B cell (primary cell): Measurements from ENCODE around the gene UCP2. TPM values are rescaled to one million over a fixed set of nuclear protein-coding genes. Genes with fewer than 3 reads are reported as not detected.
A peak's percentile ranks its signal among the peaks of the same experiment; 100 is the strongest.

Experiments used
- ATAC-seq: fragments of 200-7000 bp; cut with Tn5 transposase; one replicate; pipeline ENCODE4 v1.10.0; 2021; ENCODE audit warnings: low read depth, mild to moderate bottlenecking, moderate number of reproducible peaks, moderate library complexity
- CTCF ChIA-PET: fragments of 350-600 bp; sonication (Branson Sonifier 250); formaldehyde crosslinking; loops from one replicate; lab custom pipeline; 2021; ENCODE audit warnings: antibody characterized with exemption, inconsistent platforms; lab: Charles Lee
- POLR2A ChIA-PET: fragments of 350-600 bp; sonication (Branson Sonifier 250); formaldehyde crosslinking; loops from one replicate; lab custom pipeline; 2021; ENCODE audit warnings: antibody characterized with exemption; lab: Charles Lee
- DNase-seq: peaks from one replicate; pipeline ENCODE4 v3.0.0; 2013
- H2AFZ ChIP-seq: 2 replicates; pipeline ENCODE4 v1.6.1; 2012; ENCODE audit warnings: mild to moderate bottlenecking, low read depth, low read length; ENCODE audit not compliant: insufficient read depth, poor library complexity, severe bottlenecking
- H3K27ac ChIP-seq, 2 donors: 1 replicate in 1 of 2; 2 replicates in 1 of 2; pipeline ENCODE4 v1.5.1; 2012 to 2013; ENCODE audit warnings: low read length in 2 of 2, mild to moderate bottlenecking in 2 of 2, moderate library complexity in 1 of 2
- H3K27me3 ChIP-seq, 4 experiments: fragments of 200-600 bp in 1 of 4; sonication (generic) in 1 of 4; replicated peaks in 1 of 4; 1 replicate in 2 of 4; 2 replicates in 2 of 4; pipeline versions ENCODE4 v1.6.1 to v1.7.0; 2013 to 2016; ENCODE audit warnings: low read length in 3 of 4, mild to moderate bottlenecking in 2 of 4, mixed read lengths in 1 of 4, moderate library complexity in 1 of 4; ENCODE audit not compliant: insufficient read depth in 4 of 4, control insufficient read depth in 3 of 4; ENCODE audit errors: control extremely low read depth in 1 of 4
- H3K36me3 ChIP-seq, 2 experiments: replicated peaks in 1 of 2; 1 replicate in 1 of 2; 2 replicates in 1 of 2; pipeline versions ENCODE4 v1.6.1 to v1.7.1; 2013; ENCODE audit warnings: low read length in 1 of 2; ENCODE audit not compliant: insufficient read depth in 2 of 2, control insufficient read depth in 1 of 2; ENCODE audit errors: control extremely low read depth in 1 of 2, extremely low read depth in 1 of 2
- H3K4me1 ChIP-seq, 2 donors: fragments of 200-600 bp in 1 of 2; sonication (generic) in 1 of 2; 1 replicate in 1 of 2; 2 replicates in 1 of 2; pipeline versions ENCODE4 v1.5.1 to v1.6.1; 2013 to 2017; ENCODE audit warnings: low read length in 2 of 2; ENCODE audit not compliant: control insufficient read depth in 2 of 2, insufficient read depth in 2 of 2
- H3K4me2 ChIP-seq: replicated peaks from 2 replicates; pipeline ENCODE3; 2012; ENCODE audit warnings: mild to moderate bottlenecking, low read depth, low read length; ENCODE audit not compliant: poor library complexity, severe bottlenecking
- H3K4me3 ChIP-seq, 5 experiments: fragments of 200-600 bp in 1 of 5; sonication (generic) in 1 of 5; 1 replicate in 3 of 5; 2 replicates in 2 of 5; pipeline versions ENCODE4 v1.5.1 to v1.7.0; 2011 to 2016; ENCODE audit warnings: low read length in 4 of 5, mild to moderate bottlenecking in 4 of 5, low read depth in 2 of 5, control low read depth in 1 of 5, moderate library complexity in 1 of 5; ENCODE audit not compliant: insufficient read depth in 1 of 5; ENCODE audit errors: control extremely low read depth in 1 of 5, extremely low read depth in 1 of 5
- H3K79me2 ChIP-seq: fragments of 200-600 bp; sonication (generic); one replicate; pipeline ENCODE4 v1.6.0; 2016; ENCODE audit warnings: low read length; ENCODE audit not compliant: control insufficient read depth, insufficient read depth
- H3K9ac ChIP-seq: fragments of 200-600 bp; sonication (generic); 2 replicates; pipeline ENCODE4 v1.6.1; 2017; ENCODE audit warnings: mild to moderate bottlenecking, low read length, moderate library complexity
- H3K9me3 ChIP-seq, 3 donors: one replicate each; pipeline versions ENCODE4 v1.6.1 to v1.7.1; 2013; ENCODE audit warnings: low read length in 2 of 3; ENCODE audit not compliant: control insufficient read depth in 2 of 3, insufficient read depth in 1 of 3; ENCODE audit errors: control extremely low read depth in 1 of 3
- H4K20me1 ChIP-seq: 2 replicates; pipeline ENCODE4 v1.6.0; 2012; ENCODE audit warnings: mild to moderate bottlenecking, low read length; ENCODE audit not compliant: insufficient read depth, control insufficient read depth, poor library complexity, severe bottlenecking
- H3K27ac Mint-ChIP-seq: one replicate; pipeline ENCODE4 v1.8.0; 2021; ENCODE audit warnings: mixed read lengths
- H3K27me3 Mint-ChIP-seq: one replicate; pipeline ENCODE4 v1.8.0; 2021; ENCODE audit warnings: mixed read lengths
- H3K4me1 Mint-ChIP-seq: one replicate; pipeline ENCODE4 v1.8.0; 2021; ENCODE audit warnings: mixed read lengths
- H3K4me3 Mint-ChIP-seq: one replicate; pipeline ENCODE4 v1.8.0; 2021; ENCODE audit warnings: mixed read lengths
- H3K9me3 Mint-ChIP-seq: one replicate; pipeline ENCODE4 v1.8.0; 2022; ENCODE audit warnings: mixed read lengths; ENCODE audit not compliant: insufficient read depth
- CTCF ChIP-seq: fragments of 200-600 bp; IDR thresholded peaks from one replicate; pipeline ENCODE4 v1.8.0; 2022; ENCODE audit warnings: antibody characterized with exemption, mild to moderate bottlenecking
- EZH2 ChIP-seq: IDR thresholded peaks from 2 replicates; pipeline ENCODE4 v1.6.1; 2012; ENCODE audit warnings: borderline replicate concordance, low read depth, mild to moderate bottlenecking, moderate library complexity, low read length; ENCODE audit not compliant: insufficient read depth, poor library complexity, severe bottlenecking
- WGBS: methylation state at CpG from one replicate; pipeline ENCODE4 v1.1.5; 2013; ENCODE audit warnings: missing lambda C conversion rate; ENCODE audit not compliant: insufficient coverage; 5-methylcytosine and 5-hydroxymethylcytosine counted together
- intact Hi-C: fragments of 100-400 bp; cut with micrococcal nuclease; formaldehyde crosslinking; loops from one replicate; pipeline ENCODE4 v1.10.0; 2022
- polyA plus RNA-seq: library from polyadenylated mRNA; depleted of rRNA; stranded (reverse); fragments of >200 nt; gene quantifications from 2 replicates; pipeline ENCODE4 v1.2.3, GENCODE V29; 2012
- total RNA-seq, 2 donors: library from RNA; stranded (reverse); fragments of 120-200 nt in 1 of 2; gene quantifications; 1 replicate in 1 of 2; 2 replicates in 1 of 2; pipeline versions ENCODE4 v1.2.3 to v1.2.4, GENCODE V29; 2013 to 2022

UCP2 gene
- total and polyA plus RNA-seq, 2 donors (not counting 1 experiment from before 2014, with no cell fraction given), result 613 to 697 TPM

- no peak for ATAC-seq
- Mint-ChIP-seq H3K4me1 (peaks cover 67% of the 10 kb centered on the region), H3K4me3 (no peak overlapping the region), H3K27me3 (no peaks in the 10 kb centered on the region), H3K27ac (peak overlapping the region; percentile 46), H3K9me3 (no peaks in the 10 kb centered on the region)
- POLR2A ChIA-PET, result interaction anchor here (1.2 kb wide), 1 partner anchor 27 kb away, joined by 5 read pairs; no protein-coding TSS in a partner anchor
- DNase-seq, result no peak
- CTCF ChIA-PET, result interaction anchor here (1.0 to 1.1 kb wide), 2 partner anchors 10 to 47 kb away, joined by 3 read pairs; no protein-coding TSS in a partner anchor
- 93% methylated on average over 5 of the region's 6 CpGs for WGBS
- Histone ChIP-seq H3K27ac (no peak overlapping the region), H3K27me3 (no peaks in the 10 kb centered on the region), H3K9me3 (no peaks in the 10 kb centered on the region), H3K9ac (no peak overlapping the region), H2AFZ (no peak overlapping the region), H3K4me2 (no peak overlapping the region), H3K4me3 (no peak overlapping the region), H3K4me1 (peaks cover 53 to 57% of the 10 kb centered on the region in 2 donors), H3K36me3 (peaks cover 0 to 8% of the 10 kb centered on the region in 2 experiments), H4K20me1 (no peaks in the 10 kb centered on the region), H3K79me2 (no peaks in the 10 kb centered on the region)
- intact Hi-C loops, result no loop called here
- no peak for TF ChIP-seq CTCF
- no peak for TF ChIP-seq EZH2
Measured at GRCh38 chr11:74007691-74008372, 25.2 kb upstream of the UCP2 start.

- TF ChIP-seq EZH2 (no peak), CTCF (no peak)
- ChIA-PET POLR2A (interaction anchor here (1.2 kb wide), 1 partner anchor 26 kb away, joined by 5 read pairs; no protein-coding TSS in a partner anchor), CTCF (interaction anchor here (1.0 kb wide), 1 partner anchor 46 kb away, joined by 3 read pairs; no protein-coding TSS in a partner anchor)
- Histone ChIP-seq H3K4me3 (no peak overlapping the region), H3K9ac (no peak overlapping the region), H3K4me2 (no peak overlapping the region), H3K27ac (no peak overlapping the region), H3K27me3 (no peaks in the 10 kb centered on the region), H3K4me1 (peaks cover 43 to 47% of the 10 kb centered on the region in 2 donors), H3K36me3 (peaks cover 0 to 14% of the 10 kb centered on the region in 2 experiments), H2AFZ (no peak overlapping the region), H3K79me2 (no peaks in the 10 kb centered on the region), H4K20me1 (no peaks in the 10 kb centered on the region), H3K9me3 (no peaks in the 10 kb centered on the region)
- peak overlapping the region; percentile 77 for H3K27ac Mint-ChIP-seq
- intact Hi-C loops, result no loop called here
- ATAC-seq, result no peak
- peaks cover 58% of the 10 kb centered on the region for H3K4me1 Mint-ChIP-seq
- H3K4me3 Mint-ChIP-seq, result no peak overlapping the region
- no peaks in the 10 kb centered on the region for H3K9me3 Mint-ChIP-seq
- WGBS, result 97% methylated on average over 7 of the region's 7 CpGs
- DNase-seq, result no peak
- no peaks in the 10 kb centered on the region for H3K27me3 Mint-ChIP-seq
Measured at GRCh38 chr11:74006743-74007304, 24.2 kb upstream of the UCP2 start.
